GM18520 (cell line): ENCODE measurements around the gene MPPE1.
A peak's percentile ranks its signal among the peaks of the same experiment; 100 is the strongest.
"Not testable (repeated sequence)": the region's sequence is repeated elsewhere in the genome, so short reads cannot be mapped to it uniquely, and the experiment has no call there.

Experiments used
- ATAC-seq: cut with Tn5 transposase; IDR thresholded peaks from one replicate; pipeline ENCODE4 v1.9.1; 2021; ENCODE audit not compliant: unreplicated experiment

Gene MPPE1

GRCh38 chr18:11908182-11909060, at the start of gene MPPE1:
Gene MPPE1, minus strand, starts transcription at chr18:11908317. Its CDS starts 11,053 bp downstream, at chr18:11897264.
- ATAC-seq, result peak; percentile 80

- ATAC-seq, result no peak
These were observed 49.5 kb upstream of the MPPE1 start for GRCh38 chr18:11957636-11958035.

GRCh38 chr18:11956371-11957308, 48.5 kb upstream of the MPPE1 start:
- no peak for ATAC-seq

- no peak for ATAC-seq
These were observed 47.3 kb upstream of the MPPE1 start for GRCh38 chr18:11955239-11956029.

- ATAC-seq, result no peak
These were observed 45.0 kb upstream of the MPPE1 start for GRCh38 chr18:11953113-11953512.

GRCh38 chr18:11951390-11951851, 43.3 kb upstream of the MPPE1 start:
- ATAC-seq, result no peak

- no peak for ATAC-seq
These were observed 42.7 kb upstream of the MPPE1 start for GRCh38 chr18:11950824-11951223.

GRCh38 chr18:11948852-11949523, 40.9 kb upstream of the MPPE1 start:
- ATAC-seq, result no peak

GRCh38 chr18:11947214-11948191, 39.4 kb upstream of the MPPE1 start:
- ATAC-seq, result peak; percentile 68

GRCh38 chr18:11946756-11947155, 38.6 kb upstream of the MPPE1 start:
- ATAC-seq, result no peak

GRCh38 chr18:11945834-11946659, 37.9 kb upstream of the MPPE1 start:
- not testable (repeated sequence) for ATAC-seq

GRCh38 chr18:11944786-11945185, 36.7 kb upstream of the MPPE1 start:
- ATAC-seq, result no peak

- no peak for ATAC-seq
These were observed 36.1 kb upstream of the MPPE1 start for GRCh38 chr18:11944252-11944651.

- no peak for ATAC-seq
These were observed 35.4 kb upstream of the MPPE1 start for GRCh38 chr18:11943551-11943950.

GRCh38 chr18:11940956-11941355, 32.8 kb upstream of the MPPE1 start:
- ATAC-seq, result no peak

- ATAC-seq, result no peak
These were observed 29.9 kb upstream of the MPPE1 start for GRCh38 chr18:11937874-11938478.

- no peak for ATAC-seq
These were observed 24.3 kb upstream of the MPPE1 start for GRCh38 chr18:11932393-11932792.

- ATAC-seq, result no peak
These were observed 19.4 kb upstream of the MPPE1 start for GRCh38 chr18:11927497-11927896.
